IPS-18a (cell line): ENCODE results near the gene PIK3CG.

Experiments
- H3K27ac ChIP-seq: one replicate; pipeline ENCODE4 v1.5.1; 2013; ENCODE audit warnings: low read length
- H3K27me3 ChIP-seq: one replicate; pipeline ENCODE4 v1.6.1; 2013; ENCODE audit warnings: mild to moderate bottlenecking, low read length; ENCODE audit not compliant: control insufficient read depth, insufficient read depth
- H3K36me3 ChIP-seq: one replicate; pipeline ENCODE4 v1.6.1; 2013; ENCODE audit warnings: low read depth, low read length; ENCODE audit not compliant: control insufficient read depth
- H3K4me1 ChIP-seq: one replicate; pipeline ENCODE4 v1.6.1; 2013; ENCODE audit warnings: low read depth, low read length; ENCODE audit not compliant: control insufficient read depth
- H3K4me3 ChIP-seq: one replicate; pipeline ENCODE4 v1.5.1; 2013; ENCODE audit warnings: low read length
- H3K9ac ChIP-seq: one replicate; pipeline ENCODE4 v1.6.1; 2013; ENCODE audit warnings: mild to moderate bottlenecking, low read length, moderate library complexity
- H3K9me3 ChIP-seq: one replicate; pipeline ENCODE4 v1.6.1; 2013; ENCODE audit warnings: low read depth, low read length; ENCODE audit not compliant: control insufficient read depth

PIK3CG gene

GRCh38 chr7:106862317-106863089 lies 2.6 kb upstream of the PIK3CG start:
- no peak overlapping the region for H3K27ac ChIP-seq
- no peak overlapping the region for H3K9ac ChIP-seq

DNA sequence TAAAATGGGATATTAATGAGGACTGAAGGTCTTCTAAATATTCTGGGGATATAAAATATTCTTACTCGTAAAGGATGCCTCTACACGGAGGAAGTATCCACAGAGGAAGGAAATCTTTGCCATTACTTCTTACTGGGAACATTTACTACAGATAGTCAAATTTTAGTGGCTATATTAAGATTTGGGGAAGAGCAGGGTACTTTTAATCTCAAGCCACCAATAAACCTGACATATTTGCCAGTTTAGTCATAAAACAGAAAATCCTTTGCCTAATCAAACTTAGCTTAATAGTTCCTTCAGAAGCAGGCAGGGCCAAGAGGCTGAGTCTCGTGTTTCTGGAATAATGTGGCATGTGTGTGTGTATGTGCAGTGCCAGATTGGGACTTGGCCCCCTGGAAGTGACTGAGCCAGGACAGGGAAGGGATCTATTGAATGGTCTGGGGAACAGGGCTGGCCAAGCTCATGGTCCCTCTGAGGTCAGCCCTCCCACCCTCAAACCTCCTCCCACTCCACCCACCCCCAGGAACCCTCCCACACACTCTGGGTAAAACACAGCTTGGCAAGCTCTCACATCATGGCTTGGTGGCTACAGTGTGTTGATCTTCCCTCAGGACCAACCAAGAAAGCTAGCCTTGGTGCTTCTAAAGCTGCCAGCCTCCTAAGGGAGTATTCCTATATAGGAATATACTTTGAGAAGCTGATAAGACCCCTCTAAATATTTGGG lies 1.6 kb upstream of the PIK3CG start:
- Histone ChIP-seq H3K27ac (no peak overlapping the region), H3K9ac (no peak overlapping the region), H3K9me3 (no peaks in the 10 kb centered on the region), H3K4me1 (no peaks in the 10 kb centered on the region), H3K36me3 (no peaks in the 10 kb centered on the region), H3K27me3 (no peaks in the 10 kb centered on the region), H3K4me3 (no peak overlapping the region)

More at GRCh38 chr7:106862317-106863089, 2.6 kb upstream of the PIK3CG start:
- Histone ChIP-seq H3K36me3 (no peaks in the 10 kb centered on the region), H3K9me3 (no peaks in the 10 kb centered on the region), H3K4me3 (no peak overlapping the region), H3K4me1 (no peaks in the 10 kb centered on the region), H3K27me3 (no peaks in the 10 kb centered on the region)

DNA sequence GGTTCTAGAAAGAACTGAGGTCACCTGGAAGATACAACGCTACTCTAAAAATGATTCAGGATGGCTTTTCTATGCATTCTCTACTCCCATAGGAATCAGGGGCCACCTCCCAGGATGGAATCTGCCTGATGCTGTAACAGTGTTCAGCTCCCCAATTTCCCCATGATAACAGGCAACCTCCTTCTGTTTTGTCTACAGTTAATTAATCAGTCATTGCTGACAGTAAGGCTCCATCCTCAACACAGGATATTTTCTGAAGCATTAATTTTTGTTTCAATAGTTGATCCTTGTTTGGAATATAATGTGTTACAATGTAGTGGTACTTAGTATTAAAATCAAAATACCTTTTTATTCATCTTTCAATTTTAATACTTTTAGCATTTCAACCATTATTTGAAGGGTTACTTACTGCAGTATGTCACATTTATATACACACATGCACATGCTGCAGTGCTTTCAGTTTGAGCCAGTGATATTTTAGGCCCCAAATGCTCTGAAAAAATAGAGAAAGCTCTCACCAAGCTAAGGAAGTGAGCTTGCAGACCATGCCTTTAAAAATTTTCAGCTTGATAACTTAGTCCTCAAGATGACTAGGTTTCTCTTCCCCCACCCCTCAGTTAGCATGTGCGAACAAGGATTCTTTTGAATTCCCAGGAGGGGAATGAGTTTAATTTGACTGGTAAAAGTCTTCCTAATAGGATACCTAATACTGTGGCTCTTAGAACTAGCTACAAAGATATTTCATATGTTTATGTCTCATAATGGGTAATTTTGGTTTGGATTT lies 592 bp upstream of the PIK3CG start:
- H3K27ac ChIP-seq: no peak overlapping the region
- no peak overlapping the region for H3K4me3 ChIP-seq
- no peaks in the 10 kb centered on the region for H3K27me3 ChIP-seq
- H3K9me3 ChIP-seq: no peaks in the 10 kb centered on the region
- no peak overlapping the region for H3K9ac ChIP-seq
- no peaks in the 10 kb centered on the region for H3K4me1 ChIP-seq
- no peaks in the 10 kb centered on the region for H3K36me3 ChIP-seq

GRCh38 chr7:106866298-106867281 lies 1.5 kb downstream of the PIK3CG start:
- Histone ChIP-seq H3K27ac (no peak overlapping the region), H3K36me3 (no peaks in the 10 kb centered on the region), H3K9ac (no peak overlapping the region), H3K4me3 (no peak overlapping the region), H3K4me1 (no peaks in the 10 kb centered on the region), H3K27me3 (no peaks in the 10 kb centered on the region), H3K9me3 (no peaks in the 10 kb centered on the region)

DNA sequence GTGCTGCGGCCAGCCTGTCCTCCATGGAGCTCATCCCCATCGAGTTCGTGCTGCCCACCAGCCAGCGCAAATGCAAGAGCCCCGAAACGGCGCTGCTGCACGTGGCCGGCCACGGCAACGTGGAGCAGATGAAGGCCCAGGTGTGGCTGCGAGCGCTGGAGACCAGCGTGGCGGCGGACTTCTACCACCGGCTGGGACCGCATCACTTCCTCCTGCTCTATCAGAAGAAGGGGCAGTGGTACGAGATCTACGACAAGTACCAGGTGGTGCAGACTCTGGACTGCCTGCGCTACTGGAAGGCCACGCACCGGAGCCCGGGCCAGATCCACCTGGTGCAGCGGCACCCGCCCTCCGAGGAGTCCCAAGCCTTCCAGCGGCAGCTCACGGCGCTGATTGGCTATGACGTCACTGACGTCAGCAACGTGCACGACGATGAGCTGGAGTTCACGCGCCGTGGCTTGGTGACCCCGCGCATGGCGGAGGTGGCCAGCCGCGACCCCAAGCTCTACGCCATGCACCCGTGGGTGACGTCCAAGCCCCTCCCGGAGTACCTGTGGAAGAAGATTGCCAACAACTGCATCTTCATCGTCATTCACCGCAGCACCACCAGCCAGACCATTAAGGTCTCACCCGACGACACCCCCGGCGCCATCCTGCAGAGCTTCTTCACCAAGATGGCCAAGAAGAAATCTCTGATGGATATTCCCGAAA lies 2.7 kb downstream of the PIK3CG start:
- Histone ChIP-seq H3K27ac (no peak overlapping the region), H3K9me3 (no peaks in the 10 kb centered on the region), H3K36me3 (no peaks in the 10 kb centered on the region), H3K4me1 (no peaks in the 10 kb centered on the region), H3K9ac (no peak overlapping the region), H3K27me3 (no peaks in the 10 kb centered on the region), H3K4me3 (no peak overlapping the region)

GRCh38 chr7:106868364-106868763 lies 3.3 kb downstream of the PIK3CG start:
- Histone ChIP-seq H3K27me3 (no peaks in the 10 kb centered on the region), H3K9me3 (no peaks in the 10 kb centered on the region), H3K36me3 (no peaks in the 10 kb centered on the region), H3K9ac (no peak overlapping the region), H3K4me1 (no peaks in the 10 kb centered on the region), H3K27ac (no peak overlapping the region), H3K4me3 (no peak overlapping the region)

GRCh38 chr7:106869954-106870353 lies 4.9 kb downstream of the PIK3CG start:
- no peak overlapping the region for H3K27ac ChIP-seq
- no peaks in the 10 kb centered on the region for H3K36me3 ChIP-seq
- H3K4me3 ChIP-seq: no peak overlapping the region

GRCh38 chr7:106870528-106870927 lies 5.4 kb downstream of the PIK3CG start:
- no peaks in the 10 kb centered on the region for H3K36me3 ChIP-seq
- no peak overlapping the region for H3K4me3 ChIP-seq
- no peak overlapping the region for H3K9ac ChIP-seq
- H3K27me3 ChIP-seq: no peaks in the 10 kb centered on the region
- H3K4me1 ChIP-seq: no peaks in the 10 kb centered on the region
- no peaks in the 10 kb centered on the region for H3K9me3 ChIP-seq
- no peak overlapping the region for H3K27ac ChIP-seq

More at GRCh38 chr7:106869954-106870353, 4.9 kb downstream of the PIK3CG start:
- no peaks in the 10 kb centered on the region for H3K9me3 ChIP-seq
- no peak overlapping the region for H3K9ac ChIP-seq
- no peaks in the 10 kb centered on the region for H3K4me1 ChIP-seq
- H3K27me3 ChIP-seq: no peaks in the 10 kb centered on the region

GRCh38 chr7:106870983-106871410 lies 5.9 kb downstream of the PIK3CG start:
- Histone ChIP-seq H3K27me3 (no peaks in the 10 kb centered on the region), H3K4me3 (no peak overlapping the region), H3K36me3 (no peaks in the 10 kb centered on the region), H3K9me3 (no peaks in the 10 kb centered on the region), H3K27ac (no peak overlapping the region), H3K4me1 (no peaks in the 10 kb centered on the region), H3K9ac (no peak overlapping the region)

DNA sequence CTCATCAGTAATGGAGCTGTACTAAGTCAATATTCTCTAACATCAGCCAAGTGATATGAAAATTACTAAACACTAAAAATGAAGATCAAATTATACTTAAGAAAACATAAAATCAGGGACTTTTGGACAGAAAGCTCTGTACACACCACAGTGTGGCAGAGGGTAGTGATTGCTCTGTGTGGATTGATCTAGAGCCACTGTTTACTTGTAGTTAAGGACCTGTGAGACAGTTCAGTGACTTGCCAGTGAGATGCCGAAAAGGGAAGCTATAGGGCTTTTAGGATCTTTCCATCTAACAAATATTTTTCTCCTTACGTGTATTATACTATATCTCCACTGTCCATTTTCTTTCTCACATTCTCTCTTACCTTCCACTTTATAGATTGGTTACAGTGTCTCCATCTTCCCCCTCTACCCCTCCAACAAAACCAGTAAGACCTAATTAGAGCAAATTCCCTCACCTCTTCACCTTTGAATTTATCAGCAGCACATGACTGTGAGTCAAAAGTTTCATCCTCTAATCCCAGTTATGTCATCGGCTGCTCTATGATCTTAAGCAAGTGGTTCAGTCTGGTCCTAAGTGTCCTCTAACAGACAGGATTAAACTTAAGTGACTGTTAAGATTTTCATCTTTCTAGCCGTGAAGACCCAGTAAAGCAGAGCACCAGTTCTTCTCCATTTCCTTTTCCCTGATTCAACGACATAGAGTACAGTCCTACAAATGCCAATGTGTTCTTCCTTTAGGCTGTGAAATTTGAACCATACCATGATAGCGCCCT lies 6.9 kb downstream of the PIK3CG start:
- H3K4me1 ChIP-seq: no peaks in the 10 kb centered on the region
- no peaks in the 10 kb centered on the region for H3K27me3 ChIP-seq
- no peak overlapping the region for H3K4me3 ChIP-seq
- no peak overlapping the region for H3K27ac ChIP-seq
- H3K9me3 ChIP-seq: no peaks in the 10 kb centered on the region
- no peak overlapping the region for H3K9ac ChIP-seq
- no peaks in the 10 kb centered on the region for H3K36me3 ChIP-seq
